ENCODE results near the gene ITGAD.

ITGAD gene

GRCh38 chr16:31393056-31393455 lies at the start of gene ITGAD:
TSS of gene ITGAD (plus strand) at chr16:31393335. CDS start at chr16:31393361, 26 bp downstream.
- DNase-seq (ENCODE audit: low spot score): no peak

GRCh38 chr16:31344712-31345111 lies 48.4 kb upstream of the ITGAD start:
- DNase-seq (ENCODE audit: low spot score): no peak

GRCh38 chr16:31347445-31347844 lies 45.7 kb upstream of the ITGAD start:
- no peak for DNase-seq (ENCODE audit: low spot score)

DNA sequence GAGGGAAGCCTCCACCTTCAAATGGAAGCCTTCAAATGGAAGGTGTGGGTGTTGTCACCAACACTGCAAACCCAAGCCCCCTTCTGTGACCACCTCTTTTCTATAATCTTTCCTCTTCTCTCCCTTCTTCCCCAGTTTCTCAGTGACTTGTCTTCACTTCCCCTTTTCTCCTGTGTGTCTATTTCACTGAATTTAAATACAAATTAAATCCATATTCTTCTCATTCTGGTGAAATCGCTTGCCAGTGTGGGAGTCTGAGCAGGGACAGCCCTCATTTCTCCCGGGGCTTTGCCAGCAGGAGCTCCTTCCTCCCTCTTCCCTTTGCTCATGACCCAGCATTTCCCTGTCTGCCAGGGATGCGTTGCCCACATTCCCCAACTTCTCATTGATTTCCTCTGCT lies 44.6 kb upstream of the ITGAD start:
- no peak for DNase-seq (ENCODE audit: low spot score)

- no peak for DNase-seq (ENCODE audit: low spot score)
Measured at GRCh38 chr16:31350275-31351005, 42.7 kb upstream of the ITGAD start.

GRCh38 chr16:31351246-31351941 lies 41.7 kb upstream of the ITGAD start:
- no peak for DNase-seq (ENCODE audit: low spot score)

DNA sequence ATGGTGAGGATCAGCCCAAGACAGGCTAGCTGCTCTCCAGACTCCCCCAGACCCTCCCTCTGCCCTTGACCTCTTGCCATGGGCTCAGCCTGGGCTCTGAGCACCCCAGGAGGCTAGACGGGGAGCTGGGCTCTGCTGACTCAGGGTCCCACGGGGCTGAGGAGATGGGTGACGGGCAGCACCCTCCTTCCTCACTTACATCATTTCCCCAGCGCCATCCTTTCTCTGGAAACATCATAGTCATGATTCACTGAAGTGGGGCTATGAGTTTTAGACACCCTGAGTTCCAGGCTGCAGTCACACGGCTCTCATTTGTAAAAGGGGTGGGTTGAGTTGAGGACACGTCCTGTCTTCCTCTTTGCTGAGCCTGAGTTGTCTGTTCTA lies 41.2 kb upstream of the ITGAD start:
- DNase-seq (ENCODE audit: low spot score): no peak

- no peak for DNase-seq (ENCODE audit: low spot score)
Measured at GRCh38 chr16:31352376-31353115, 40.6 kb upstream of the ITGAD start.

- peak; percentile 43 for DNase-seq (ENCODE audit: low spot score)
Measured at GRCh38 chr16:31354394-31355291, 38.5 kb upstream of the ITGAD start, which contains the start of gene ITGAX. TSS of gene ITGAX (plus strand) at chr16:31355176. CDS start at chr16:31355255, 79 bp downstream.

DNA sequence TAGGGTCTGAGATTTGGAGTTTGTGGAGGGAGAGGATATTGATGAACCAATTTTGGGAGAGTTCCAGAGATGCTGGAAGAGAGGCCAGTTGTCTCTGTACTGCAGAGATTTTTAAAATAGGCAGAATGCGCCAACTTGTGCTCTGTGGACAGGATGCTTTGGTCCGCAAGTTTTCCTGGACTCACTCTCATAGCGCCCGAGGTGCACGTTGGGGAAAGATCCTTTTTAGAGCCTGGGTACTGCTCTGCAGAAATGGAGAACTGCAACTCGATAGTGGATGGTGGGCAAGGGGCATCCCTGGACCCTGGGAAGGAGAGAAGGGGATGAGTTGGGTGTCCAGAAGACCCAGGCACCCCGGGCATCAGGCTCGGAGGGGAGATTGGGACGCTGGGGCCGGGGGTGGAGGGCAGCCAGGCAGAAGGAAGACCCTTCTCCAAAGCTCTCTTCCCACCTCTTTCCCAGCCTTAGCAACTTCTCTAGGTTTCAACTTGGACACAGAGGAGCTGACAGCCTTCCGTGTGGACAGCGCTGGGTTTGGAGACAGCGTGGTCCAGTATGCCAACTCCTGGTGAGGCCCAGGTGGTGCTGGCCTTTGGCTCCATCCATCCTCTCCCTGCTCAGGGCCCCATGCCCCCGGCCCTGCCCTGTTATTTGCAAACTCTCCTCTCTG lies 37.6 kb upstream of the ITGAD start:
- DNase-seq (ENCODE audit: low spot score): no peak

- no peak for DNase-seq (ENCODE audit: low spot score)
Measured at GRCh38 chr16:31356566-31357323, 36.4 kb upstream of the ITGAD start.

DNA sequence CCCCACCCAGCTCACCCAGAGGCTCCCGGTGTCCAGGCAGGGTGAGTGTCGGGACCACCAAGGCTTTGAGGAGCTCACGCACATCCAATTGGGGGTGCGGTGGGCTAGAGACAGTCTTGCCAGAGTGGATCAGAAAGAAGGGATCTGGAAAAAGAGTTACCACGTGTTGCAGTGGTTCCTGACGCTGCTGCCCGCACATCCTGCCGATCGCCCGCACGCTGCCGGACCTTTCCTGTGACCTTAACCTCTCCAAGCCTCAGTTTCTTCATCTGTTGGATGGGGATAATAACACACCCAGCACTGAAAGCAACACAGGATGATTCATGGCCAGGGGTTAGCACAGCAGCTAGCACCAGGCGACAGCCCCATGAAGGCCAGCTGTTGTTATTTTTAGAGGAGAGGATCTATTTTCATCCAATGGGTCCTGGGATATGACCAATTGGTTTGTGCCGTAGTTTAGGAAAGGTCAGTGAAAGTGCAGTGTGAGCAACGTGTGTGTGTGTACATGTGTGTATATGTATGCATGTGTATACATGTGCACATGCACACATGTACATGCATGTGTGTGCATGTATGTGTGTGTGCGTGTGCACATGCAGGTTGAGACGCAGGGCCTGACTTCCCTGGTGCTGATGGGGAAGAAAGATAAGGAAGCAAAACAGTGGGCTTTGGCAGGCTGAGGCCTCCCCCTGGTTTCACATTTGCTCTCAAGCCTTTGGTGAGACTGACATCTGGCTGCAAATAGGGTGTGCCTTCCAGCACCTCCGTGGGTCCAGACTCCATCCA lies 35.6 kb upstream of the ITGAD start:
- no peak for DNase-seq (ENCODE audit: low spot score)

- no peak for DNase-seq (ENCODE audit: low spot score)
Measured at GRCh38 chr16:31360251-31360650, 32.9 kb upstream of the ITGAD start.

GRCh38 chr16:31361201-31362110 lies 31.7 kb upstream of the ITGAD start:
- no peak for DNase-seq (ENCODE audit: low spot score)

GRCh38 chr16:31362476-31363405 lies 30.4 kb upstream of the ITGAD start:
- no peak for DNase-seq (ENCODE audit: low spot score)

DNA sequence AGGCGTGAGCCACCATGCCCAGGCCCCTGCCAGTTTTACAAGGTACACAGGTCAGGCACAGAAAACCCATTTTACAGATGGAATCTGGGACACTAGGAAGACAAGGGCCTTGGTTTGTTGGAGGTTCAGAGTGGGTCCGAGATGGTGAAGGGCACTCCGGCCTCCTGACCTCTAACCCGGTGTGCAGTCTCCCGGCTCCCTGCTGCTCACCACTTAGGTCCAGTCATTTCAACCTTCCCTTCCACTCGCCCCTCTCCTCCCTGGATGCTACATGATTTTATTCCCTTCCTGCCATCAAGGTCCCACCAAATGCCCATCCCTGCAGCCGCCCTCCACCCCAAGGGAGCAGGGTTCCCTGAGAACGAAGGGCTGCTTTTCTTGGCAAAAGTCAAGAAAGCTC lies 29.4 kb upstream of the ITGAD start:
- no peak for DNase-seq (ENCODE audit: low spot score)

DNA sequence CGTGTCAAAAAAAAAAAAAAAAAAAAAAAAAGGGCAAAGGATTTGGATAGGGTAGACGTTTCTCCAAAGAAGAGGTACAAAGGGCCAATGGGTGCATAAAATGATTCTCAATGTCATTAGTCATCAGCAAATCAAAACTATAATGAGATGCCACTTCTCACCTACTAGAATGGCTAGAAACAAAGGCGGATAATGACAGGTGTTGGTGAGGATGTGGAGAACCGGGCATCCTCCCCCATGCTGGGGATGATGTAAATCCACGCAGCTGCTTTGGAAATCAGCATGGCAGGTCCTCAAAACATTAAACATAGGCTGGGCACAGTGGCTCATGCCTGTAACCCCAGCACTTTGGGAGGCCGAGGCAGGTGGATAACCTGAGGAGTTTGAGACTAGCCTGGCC lies 28.7 kb upstream of the ITGAD start:
- DNase-seq (ENCODE audit: low spot score): no peak
